ENCODE data around the gene SCYGR8.

Gene SCYGR8

DNA sequence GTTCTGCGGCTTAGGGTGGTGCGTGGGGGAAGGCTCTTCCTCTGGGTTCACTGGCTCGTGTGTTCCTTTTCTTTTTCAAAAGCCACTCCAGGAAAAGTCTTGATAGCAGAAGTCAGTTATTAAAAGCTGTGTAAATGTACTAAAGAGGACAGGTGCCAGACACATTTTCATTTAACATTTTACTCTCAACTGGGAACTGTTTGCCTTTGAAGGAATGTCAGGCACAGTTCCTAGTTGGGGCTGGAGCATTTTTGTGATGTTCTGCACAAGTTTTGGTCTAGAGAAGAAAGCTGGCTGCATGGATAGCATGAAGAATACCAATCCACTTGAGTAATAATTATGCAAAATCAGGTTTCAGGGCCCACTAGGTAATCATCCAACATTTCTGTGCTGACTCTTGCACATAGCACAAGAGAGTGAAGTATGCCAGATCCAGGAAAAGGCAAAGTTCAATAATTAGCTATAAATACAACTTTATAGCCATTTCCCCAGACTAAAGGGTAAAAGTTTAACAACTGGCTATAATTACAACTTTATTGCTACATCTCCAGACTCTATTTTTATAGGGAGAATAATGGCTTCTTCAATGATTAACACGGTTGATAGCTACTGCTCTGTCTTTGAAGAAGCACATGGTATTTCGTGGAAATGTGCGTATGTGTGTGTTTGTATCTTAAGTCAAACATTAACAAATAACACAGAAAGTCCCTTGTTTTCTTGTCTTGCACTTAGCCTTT lies 16.2 kb downstream of the SCYGR8 start:
- no peak for DNase-seq (ENCODE audit: low read depth in 2 of 2, low spot score in 1 of 2)

DNA sequence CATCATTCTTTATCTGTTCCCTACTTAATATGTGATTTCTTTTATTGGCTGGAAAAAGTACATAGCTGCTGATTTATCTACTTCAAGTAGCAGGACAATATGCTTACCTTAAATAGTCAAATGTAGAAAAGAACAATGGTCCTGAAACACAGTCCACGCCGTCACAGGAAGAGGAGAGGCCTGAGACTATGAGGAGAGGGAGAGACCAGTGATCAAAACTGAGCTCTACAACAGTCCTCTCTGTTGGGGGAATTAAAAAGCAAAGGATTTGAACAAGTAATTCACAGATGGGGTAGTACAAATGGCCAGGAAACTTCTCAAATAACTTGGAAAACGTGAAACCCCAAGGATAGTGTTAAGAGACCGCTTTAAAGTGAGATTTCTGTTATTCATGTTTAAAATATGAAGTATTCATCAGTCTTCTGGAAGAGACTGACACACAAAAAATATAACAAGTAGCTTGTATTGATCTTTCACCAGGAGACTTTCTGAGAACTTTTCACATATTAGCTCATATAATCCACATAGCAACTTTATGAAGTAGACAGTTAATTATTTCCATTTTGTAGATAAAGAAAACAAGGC lies 20.2 kb downstream of the SCYGR8 start:
- no peak for DNase-seq (ENCODE audit: low read depth in 2 of 2, low spot score in 1 of 2)

DNA sequence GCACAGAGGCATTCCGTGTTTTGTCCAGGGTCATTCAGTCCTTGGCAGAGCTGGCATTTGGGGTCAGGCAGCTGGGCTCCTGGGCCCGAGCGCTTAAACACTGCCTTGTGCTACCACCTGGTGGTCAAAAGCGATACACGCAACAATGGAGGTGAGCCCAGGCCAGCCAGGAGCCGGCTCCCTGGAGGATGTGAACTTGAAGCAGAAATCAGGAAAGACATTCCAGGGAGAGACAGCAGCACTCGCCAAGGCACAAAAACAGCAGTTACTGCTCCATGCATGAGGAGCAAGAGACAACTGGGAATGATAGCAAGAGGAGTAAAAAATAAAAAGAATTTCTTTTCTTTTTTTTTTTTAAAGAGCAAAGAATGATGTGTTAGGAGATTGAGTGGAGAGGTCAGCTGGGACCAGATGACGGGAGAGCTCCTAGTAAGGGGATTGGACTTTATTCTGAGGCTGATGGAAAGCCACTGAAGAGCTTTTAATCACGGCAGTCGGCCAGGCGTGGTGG lies 20.7 kb downstream of the SCYGR8 start:
- peak; percentile 9 to 31 for DNase-seq (ENCODE audit: low read depth in 2 of 2, low spot score in 1 of 2)

DNA sequence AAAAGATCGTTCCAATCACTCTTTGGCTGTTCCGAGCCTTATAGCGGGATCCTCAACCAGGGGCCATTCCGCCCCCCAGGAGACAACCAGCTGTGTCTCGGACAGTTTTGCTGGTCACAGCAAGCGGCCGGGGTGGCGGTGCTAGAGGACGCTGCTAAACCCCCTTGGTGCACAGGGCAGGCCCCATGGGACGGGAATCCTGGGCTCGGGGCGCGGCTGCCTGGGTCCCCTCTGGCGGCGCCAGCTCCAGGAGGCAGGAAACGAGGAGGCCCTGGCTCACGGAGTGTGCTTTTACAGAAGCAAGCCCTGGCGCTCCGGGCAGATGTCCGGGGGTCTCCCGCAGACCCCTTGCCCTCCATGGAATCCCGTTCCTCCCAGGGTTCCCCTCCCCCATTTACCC lies 22.1 kb downstream of the SCYGR8 start:
- no peak for DNase-seq (ENCODE audit: low read depth in 2 of 2, low spot score in 1 of 2)

DNA sequence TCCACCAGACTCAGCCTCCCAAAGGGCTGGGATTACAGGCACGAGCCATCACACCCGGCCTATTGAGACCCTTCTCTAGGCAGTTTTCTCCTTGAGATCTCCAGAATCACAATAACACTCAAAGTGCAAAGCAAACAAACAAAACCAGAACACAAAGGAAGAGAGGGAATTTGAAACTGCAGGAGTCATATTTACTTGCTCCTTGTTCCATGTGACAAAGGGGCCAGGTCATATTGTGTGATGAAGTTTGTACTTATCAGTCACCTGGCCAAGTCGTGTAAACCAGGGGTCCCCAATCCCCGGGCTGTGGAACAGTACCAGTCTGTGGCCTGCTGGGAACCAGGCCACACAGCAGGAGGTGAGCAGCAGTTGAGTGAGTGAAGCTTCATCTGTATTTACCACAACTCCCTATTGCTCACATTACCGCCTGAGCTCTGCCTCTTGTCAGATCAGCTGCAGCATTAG lies 26.5 kb downstream of the SCYGR8 start:
- no peak for DNase-seq (ENCODE audit: low read depth in 2 of 2, low spot score in 1 of 2)

DNA sequence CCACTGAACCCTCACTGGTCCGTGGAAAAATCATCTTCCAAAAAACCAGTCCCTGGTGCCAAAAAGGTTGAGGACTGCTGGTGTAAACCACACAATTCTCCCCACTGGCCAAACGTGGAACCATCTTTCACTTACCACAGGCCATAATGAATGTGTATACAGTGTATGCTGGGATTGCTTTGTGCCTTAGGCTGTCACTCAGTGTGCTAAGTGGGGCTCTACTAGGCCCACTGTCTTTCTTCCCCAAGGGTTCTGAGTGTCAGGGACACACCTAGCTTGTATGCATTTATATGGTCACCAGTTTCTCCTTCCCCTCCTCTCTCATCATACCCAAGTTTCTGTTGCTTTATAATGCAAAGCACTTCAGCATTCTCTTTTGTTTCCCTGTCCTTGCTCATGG lies 27.2 kb downstream of the SCYGR8 start:
- DNase-seq (ENCODE audit: low read depth in 2 of 2, low spot score in 1 of 2), result no peak

DNA sequence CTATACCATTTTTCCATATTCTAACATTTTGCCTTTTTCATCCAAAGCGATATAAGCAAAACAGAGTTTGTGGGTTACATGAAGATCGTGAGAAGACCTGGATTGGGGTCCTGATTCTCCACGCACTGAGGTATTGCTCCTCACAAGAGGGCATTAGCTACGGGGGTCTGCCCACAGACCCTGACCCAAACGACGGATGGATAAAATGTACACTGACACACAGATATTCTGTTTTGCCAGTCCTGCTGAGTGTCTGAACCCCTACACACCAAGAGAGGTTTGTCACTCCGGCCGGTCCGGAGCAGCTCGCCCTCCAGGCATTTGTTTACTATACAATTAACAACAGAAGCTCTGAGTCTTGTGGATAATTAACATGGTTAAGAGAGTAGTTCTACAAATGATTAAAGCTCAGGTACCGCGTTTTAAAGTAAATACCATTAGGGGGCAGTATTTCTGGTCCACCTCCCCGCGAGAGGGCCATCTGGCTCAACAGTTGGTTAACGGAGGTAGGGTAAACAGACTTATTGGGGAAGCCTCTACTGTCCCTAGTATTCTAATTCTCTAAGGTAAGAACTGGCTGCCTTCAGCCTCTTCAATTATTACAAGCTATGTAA lies 28.4 kb downstream of the SCYGR8 start:
- DNase-seq (ENCODE audit: low read depth in 2 of 2, low spot score in 1 of 2), result no peak

DNA sequence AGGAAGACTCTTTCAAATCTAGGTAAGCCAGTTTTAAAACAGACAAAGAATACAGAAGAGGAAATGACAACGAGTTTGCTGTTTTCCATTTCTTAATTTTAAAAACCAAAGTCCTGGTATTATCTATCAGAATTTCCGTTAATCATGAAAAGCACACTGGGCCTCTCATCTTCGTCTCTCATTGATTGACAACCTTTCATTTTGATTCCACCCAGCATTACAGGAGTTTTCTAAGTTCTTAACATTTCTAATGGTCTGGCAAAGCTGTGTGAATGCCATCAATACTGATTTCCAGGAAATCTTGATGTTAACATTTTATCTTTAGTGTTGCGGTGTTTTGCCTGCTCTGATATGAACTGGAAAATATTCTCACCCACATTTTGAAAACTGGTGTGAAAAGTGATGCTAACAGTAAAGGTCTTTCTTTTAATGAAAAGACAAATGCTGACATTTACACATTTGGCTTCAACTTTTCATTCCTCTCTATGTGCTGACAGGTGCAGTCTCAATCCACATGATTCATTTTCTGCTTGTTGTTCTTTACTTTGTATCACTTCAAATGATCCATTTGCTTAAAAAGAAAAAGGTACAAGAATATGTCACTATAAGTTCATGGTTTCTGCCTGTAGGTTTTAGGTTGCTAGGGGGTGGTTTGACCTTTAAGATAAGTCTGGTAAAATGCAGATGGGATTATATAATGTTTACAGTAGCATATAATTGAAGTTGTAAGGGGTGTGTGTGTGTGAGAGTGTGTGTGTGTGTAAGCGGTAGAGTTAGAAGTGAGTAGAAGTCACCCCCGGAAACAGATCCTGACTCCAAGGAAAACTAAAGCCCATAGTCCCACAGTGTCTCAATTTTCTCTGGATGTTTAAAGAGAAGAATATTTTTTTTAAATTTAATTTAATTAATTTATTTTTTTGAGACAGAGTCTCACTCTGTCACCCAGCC lies 29.5 kb downstream of the SCYGR8 start:
- no peak for DNase-seq (ENCODE audit: low read depth in 2 of 2, low spot score in 1 of 2)

DNA sequence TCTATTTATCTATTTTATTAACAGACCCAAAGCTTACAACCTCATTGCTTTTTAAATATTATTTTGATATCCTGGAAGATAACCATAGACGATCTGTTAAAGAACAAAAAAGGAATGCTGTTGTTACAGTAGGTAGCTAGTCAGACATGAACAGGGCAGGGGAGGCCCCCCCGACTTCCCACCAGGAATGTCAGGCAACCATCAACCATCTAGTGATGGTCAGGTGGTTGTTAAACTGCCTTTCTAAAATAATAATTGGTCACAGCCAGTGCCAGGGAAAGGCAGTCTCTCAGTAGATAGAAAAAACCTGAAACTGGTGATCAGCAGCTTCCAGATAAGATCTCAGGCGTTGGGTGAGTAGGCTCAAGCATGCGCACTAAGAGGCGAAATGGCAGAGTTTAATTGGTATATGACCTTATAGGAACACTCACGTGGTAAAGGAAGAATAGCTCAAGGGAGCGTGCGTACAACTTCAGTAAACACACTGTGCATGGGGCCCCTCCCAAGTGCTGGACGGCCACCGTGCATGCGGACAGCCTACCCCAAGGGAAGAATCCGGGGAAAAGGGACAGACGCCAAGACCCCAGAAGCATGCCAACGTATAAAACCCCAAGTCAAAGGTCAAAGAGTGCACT lies 35.4 kb downstream of the SCYGR8 start:
- no peak for DNase-seq (ENCODE audit: low read depth in 2 of 2, low spot score in 1 of 2)

DNA sequence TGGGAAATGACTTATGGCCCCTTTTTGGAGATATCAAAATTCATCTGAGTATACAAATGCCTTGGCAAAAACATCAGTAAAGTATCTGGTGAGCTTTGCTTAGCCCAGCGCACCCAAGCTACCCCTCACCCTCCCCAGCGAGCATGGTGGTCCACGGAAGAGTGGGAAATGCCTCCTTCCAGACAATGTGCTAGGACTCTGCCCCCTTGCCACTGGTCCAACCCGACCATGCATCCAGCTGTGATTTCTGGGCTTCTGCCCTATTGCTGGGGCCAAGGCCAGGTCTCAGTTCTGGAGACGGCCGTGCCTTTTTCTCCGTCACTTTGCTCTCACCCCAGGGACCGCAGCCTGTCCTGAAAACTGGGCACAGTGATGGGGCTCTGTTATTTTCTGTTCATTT lies 36.1 kb downstream of the SCYGR8 start:
- no peak for DNase-seq (ENCODE audit: low read depth in 2 of 2, low spot score in 1 of 2)

DNA sequence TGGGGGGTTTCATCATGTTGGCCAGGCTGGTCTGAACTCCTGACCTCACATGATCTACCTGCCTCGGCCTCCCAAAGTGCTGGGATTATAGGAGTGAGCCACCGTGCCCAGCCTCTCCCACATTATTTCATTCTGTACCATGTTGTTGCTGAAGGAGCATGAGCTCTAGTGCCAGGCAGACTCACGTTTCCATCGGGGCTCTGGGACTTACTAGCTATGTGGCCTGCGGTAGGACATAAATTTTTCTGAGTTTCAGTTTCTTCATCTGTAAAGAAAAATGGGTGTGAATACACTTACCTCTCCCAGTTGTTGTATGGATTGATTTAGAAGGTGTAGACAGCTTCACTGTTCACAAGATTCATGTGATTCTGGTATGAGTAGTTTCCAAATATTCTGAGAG lies 37.1 kb downstream of the SCYGR8 start:
- no peak for DNase-seq (ENCODE audit: low read depth in 2 of 2, low spot score in 1 of 2)

DNA sequence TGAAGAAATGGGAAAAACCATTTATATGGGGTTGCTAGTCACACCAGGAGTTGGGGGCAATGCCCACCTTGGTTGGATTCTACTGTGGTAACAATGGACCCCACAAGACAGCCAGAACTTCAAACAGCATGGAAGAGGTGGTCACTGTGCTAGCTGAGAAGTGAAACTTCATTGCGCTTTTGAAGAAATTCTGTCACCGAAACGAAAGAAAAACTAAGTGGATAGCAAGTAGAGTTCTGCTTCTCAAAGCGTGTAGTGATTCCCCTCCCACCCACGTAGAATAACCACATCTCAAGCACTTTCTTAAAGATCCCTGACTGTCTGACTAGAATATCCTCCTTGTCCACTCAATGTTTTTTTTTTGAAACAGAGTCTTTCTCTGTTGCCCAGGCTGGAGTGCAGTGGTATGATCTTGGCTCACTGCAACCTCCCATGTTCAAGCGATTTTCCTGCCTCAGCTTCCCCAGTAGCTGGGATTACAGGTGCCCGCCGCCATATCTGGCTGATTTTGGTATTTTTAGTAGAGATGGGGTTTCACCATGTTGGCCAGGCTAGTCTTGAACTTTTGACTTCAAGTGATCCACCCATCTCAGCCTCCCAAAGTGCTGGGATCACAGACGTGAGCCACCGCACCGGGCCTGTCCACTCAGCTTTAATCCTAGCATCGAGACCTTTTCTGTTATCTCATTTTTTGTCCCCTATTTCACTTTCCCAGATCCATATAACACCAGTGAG lies 37.9 kb downstream of the SCYGR8 start:
- DNase-seq (ENCODE audit: low read depth in 2 of 2, low spot score in 1 of 2), result no peak

DNA sequence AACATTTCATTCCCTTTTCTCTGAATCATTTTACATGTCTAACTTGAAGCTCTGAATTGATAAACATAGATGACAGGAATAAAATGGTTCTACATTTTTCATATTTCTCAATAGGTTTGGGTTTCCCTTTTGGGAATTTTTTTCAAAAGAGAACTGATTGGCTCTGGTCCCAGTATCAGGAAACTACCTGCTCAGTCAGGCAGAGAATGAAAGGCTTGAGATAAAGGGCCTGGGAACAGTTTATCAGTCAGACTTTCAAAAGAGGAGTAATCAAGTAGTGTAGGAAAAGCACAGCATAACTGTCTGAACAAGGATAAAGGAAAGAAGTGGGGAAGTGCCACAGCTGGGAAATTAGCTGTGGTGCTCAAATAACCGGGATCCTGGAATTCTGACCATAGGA lies 39.6 kb downstream of the SCYGR8 start:
- DNase-seq (ENCODE audit: low read depth in 2 of 2, low spot score in 1 of 2), result no peak

DNA sequence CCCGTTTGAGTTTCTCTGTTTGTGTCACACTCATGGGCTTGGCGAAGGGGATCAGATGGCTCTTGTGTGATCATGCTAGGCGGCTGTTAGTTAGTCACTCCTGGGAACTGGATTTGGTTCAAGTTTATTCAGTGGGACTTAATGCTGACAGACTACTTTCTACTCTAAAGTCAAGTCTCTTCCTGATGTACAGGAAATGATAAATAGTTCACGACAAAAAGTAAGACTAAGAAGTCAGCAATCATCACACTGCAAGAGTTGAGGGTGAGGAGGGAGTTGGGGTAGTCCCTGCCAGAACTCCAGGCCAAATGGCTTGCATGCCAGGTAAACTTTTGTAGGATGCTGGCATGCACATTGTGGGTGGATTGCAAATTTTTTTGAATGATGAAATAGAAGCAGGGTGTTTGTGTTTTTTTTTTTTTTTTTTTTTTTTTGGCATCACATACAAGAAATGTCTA lies 42.9 kb downstream of the SCYGR8 start:
- DNase-seq (ENCODE audit: low read depth in 2 of 2, low spot score in 1 of 2), result no peak

DNA sequence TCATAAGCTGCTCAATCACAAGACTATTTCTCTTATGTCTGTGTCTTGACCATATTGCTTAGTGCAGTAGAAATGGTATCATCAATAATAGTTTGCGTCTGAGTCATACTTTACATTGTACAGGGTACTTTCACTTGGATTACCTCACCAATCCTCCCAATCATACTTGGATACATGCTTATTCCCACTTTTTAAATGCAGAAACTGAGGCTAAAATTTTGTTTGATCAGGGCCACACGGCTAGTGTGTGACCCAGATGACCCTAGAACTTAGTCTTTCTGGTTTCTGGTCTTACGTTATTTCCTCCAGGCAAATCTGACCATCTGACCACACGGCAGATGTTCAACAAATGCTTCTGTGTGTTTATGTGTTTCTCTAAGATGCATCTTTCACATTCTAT lies 44.1 kb downstream of the SCYGR8 start:
- no peak for DNase-seq (ENCODE audit: low read depth in 2 of 2, low spot score in 1 of 2)

DNA sequence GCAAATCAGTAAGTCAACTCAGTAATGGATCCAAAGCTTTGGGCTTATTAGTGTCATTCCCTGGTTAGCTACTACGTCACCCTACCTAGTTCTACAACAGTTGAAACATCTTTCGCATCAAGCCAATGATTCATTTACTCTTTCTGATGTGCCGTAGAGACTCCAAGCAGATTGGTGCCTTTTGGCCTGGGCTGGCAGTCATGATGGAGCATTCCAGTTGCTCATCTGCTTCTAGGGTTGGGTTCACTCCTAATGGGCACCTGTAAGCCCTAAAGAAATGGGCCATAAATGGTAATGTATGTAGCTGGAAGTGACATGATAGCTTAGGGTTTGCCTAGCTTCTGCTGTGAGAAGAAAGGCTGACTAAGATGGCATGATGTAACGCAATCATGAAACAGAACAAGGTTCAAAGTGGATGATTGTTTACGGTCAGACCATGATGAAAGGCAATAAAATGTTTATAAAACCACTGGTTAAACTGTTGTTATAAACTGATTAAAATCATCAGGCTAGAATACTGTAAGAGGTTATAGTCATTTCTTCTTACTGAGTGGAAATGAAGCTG lies 47.5 kb downstream of the SCYGR8 start:
- no peak for DNase-seq (ENCODE audit: low read depth in 2 of 2, low spot score in 1 of 2)

Data from stimulated activated CD8-positive, alpha-beta memory T cell treated with anti-CD3 and anti-CD28 coated beads, Interleukin-4, amount 100 ng/mL, for 4 hours (primary cell).